Stomach smooth muscle (tissue), 2 donors: ENCODE results near the gene FAM216B.

ENCODE experiments used
- H3K27ac ChIP-seq: one replicate; pipeline ENCODE4 v1.7.0; 2013; ENCODE audit warnings: mild to moderate bottlenecking, low read length, inconsistent platforms
- H3K27me3 ChIP-seq, 2 donors: one replicate each; pipeline ENCODE4 v1.7.0; 2013; ENCODE audit warnings: low read length in 2 of 2; ENCODE audit not compliant: insufficient read depth in 2 of 2, control insufficient read depth in 1 of 2
- H3K36me3 ChIP-seq, 2 donors: one replicate each; pipeline ENCODE4 v1.7.0; 2013; ENCODE audit warnings: low read length in 2 of 2; ENCODE audit not compliant: control insufficient read depth in 2 of 2, insufficient read depth in 2 of 2
- H3K4me1 ChIP-seq: one replicate; pipeline ENCODE4 v1.7.0; 2013; ENCODE audit warnings: low read length; ENCODE audit not compliant: control insufficient read depth, insufficient read depth
- H3K4me3 ChIP-seq, 2 donors: one replicate each; pipeline ENCODE4 v1.7.0; 2013; ENCODE audit warnings: low read length in 2 of 2
- H3K9ac ChIP-seq, 2 donors: one replicate each; pipeline ENCODE4 v1.7.0; 2013; ENCODE audit warnings: low read length in 2 of 2, mild to moderate bottlenecking in 1 of 2
- H3K9me3 ChIP-seq, 2 donors: one replicate each; pipeline ENCODE4 v1.7.0; 2013; ENCODE audit warnings: low read length in 2 of 2; ENCODE audit not compliant: control insufficient read depth in 2 of 2
- donor health status: healthy.
- donor health status: Pancreatic carcinoma.

The FAM216B gene

GRCh38 chr13:42777467-42777866 lies 3.9 kb upstream of the FAM216B start:
- Histone ChIP-seq H3K4me1 (no peaks in the 10 kb centered on the region), H3K27me3 (no peaks in the 10 kb centered on the region), H3K27ac (no peak overlapping the region), H3K36me3 (no peaks in the 10 kb centered on the region), H3K9ac (no peak overlapping the region), H3K9me3 (peaks cover 0 to 3% of the 10 kb centered on the region in 2 donors), H3K4me3 (no peak overlapping the region)

GRCh38 chr13:42780044-42780443 lies 1.3 kb upstream of the FAM216B start:
- no peak overlapping the region for H3K9ac ChIP-seq
- no peak overlapping the region for H3K27ac ChIP-seq
- no peaks in the 10 kb centered on the region for H3K27me3 ChIP-seq
- no peaks in the 10 kb centered on the region for H3K36me3 ChIP-seq
- no peaks in the 10 kb centered on the region for H3K4me1 ChIP-seq
- peaks cover 0 to 3% of the 10 kb centered on the region in 2 donors for H3K9me3 ChIP-seq
- H3K4me3 ChIP-seq = no peak overlapping the region

- H3K4me3 ChIP-seq = no peak overlapping the region
- H3K4me1 ChIP-seq = peaks cover 4% of the 10 kb centered on the region
- H3K36me3 ChIP-seq = no peaks in the 10 kb centered on the region
- H3K27me3 ChIP-seq = no peaks in the 10 kb centered on the region
- no peak overlapping the region for H3K27ac ChIP-seq
- no peaks in the 10 kb centered on the region for H3K9me3 ChIP-seq
- H3K9ac ChIP-seq = no peak overlapping the region
Observed at GRCh38 chr13:42786715-42787114, 5.3 kb downstream of the FAM216B start.

GRCh38 chr13:42788601-42789000 lies 7.2 kb downstream of the FAM216B start:
- no peak overlapping the region for H3K4me3 ChIP-seq
- H3K27ac ChIP-seq = no peak overlapping the region
- H3K36me3 ChIP-seq = no peaks in the 10 kb centered on the region
- H3K4me1 ChIP-seq = peaks cover 4% of the 10 kb centered on the region
- no peak overlapping the region for H3K9ac ChIP-seq
- no peaks in the 10 kb centered on the region for H3K27me3 ChIP-seq
- no peaks in the 10 kb centered on the region for H3K9me3 ChIP-seq

- Histone ChIP-seq H3K9me3 (no peaks in the 10 kb centered on the region), H3K27ac (no peak overlapping the region), H3K36me3 (no peaks in the 10 kb centered on the region), H3K27me3 (no peaks in the 10 kb centered on the region), H3K9ac (no peak overlapping the region), H3K4me1 (no peaks in the 10 kb centered on the region), H3K4me3 (no peak overlapping the region)
Observed at GRCh38 chr13:42792154-42792553, 10.8 kb downstream of the FAM216B start.

- Histone ChIP-seq H3K9ac (no peak overlapping the region), H3K36me3 (no peaks in the 10 kb centered on the region), H3K9me3 (no peaks in the 10 kb centered on the region), H3K27me3 (no peaks in the 10 kb centered on the region), H3K4me1 (no peaks in the 10 kb centered on the region), H3K27ac (no peak overlapping the region), H3K4me3 (no peak overlapping the region)
Observed at GRCh38 chr13:42794577-42795275, 13.3 kb downstream of the FAM216B start.

- no peaks in the 10 kb centered on the region for H3K9me3 ChIP-seq
- no peak overlapping the region for H3K4me3 ChIP-seq
- no peak overlapping the region for H3K27ac ChIP-seq
Observed at GRCh38 chr13:42795666-42796065, 14.3 kb downstream of the FAM216B start.

GRCh38 chr13:42796747-42797356 lies 15.5 kb downstream of the FAM216B start:
- Histone ChIP-seq H3K4me1 (no peaks in the 10 kb centered on the region), H3K9me3 (no peaks in the 10 kb centered on the region), H3K36me3 (no peaks in the 10 kb centered on the region), H3K9ac (no peak overlapping the region), H3K27me3 (no peaks in the 10 kb centered on the region), H3K27ac (no peak overlapping the region), H3K4me3 (no peak overlapping the region)

More at GRCh38 chr13:42795666-42796065, 14.3 kb downstream of the FAM216B start:
- Histone ChIP-seq H3K27me3 (no peaks in the 10 kb centered on the region), H3K9ac (no peak overlapping the region), H3K36me3 (no peaks in the 10 kb centered on the region), H3K4me1 (no peaks in the 10 kb centered on the region)

- no peaks in the 10 kb centered on the region for H3K4me1 ChIP-seq
- no peaks in the 10 kb centered on the region for H3K9me3 ChIP-seq
- no peak overlapping the region for H3K27ac ChIP-seq
- H3K36me3 ChIP-seq = no peaks in the 10 kb centered on the region
- H3K9ac ChIP-seq = no peak overlapping the region
- no peak overlapping the region for H3K4me3 ChIP-seq
- no peaks in the 10 kb centered on the region for H3K27me3 ChIP-seq
Observed at GRCh38 chr13:42798118-42798517, 16.7 kb downstream of the FAM216B start.

- Histone ChIP-seq H3K9ac (no peak overlapping the region), H3K4me1 (no peaks in the 10 kb centered on the region), H3K9me3 (no peaks in the 10 kb centered on the region), H3K27me3 (no peaks in the 10 kb centered on the region), H3K4me3 (no peak overlapping the region), H3K27ac (no peak overlapping the region), H3K36me3 (no peaks in the 10 kb centered on the region)
Observed at GRCh38 chr13:42800109-42800643, 18.8 kb downstream of the FAM216B start.
